PC-3 (cell line): ENCODE data around the gene DLGAP1. TPM values are rescaled to one million over a fixed set of nuclear protein-coding genes. Genes with fewer than 3 reads are reported as not detected.

Source experiments
- ATAC-seq: fragments of 200-7000 bp; cut with Tn5 transposase; 2 replicates; pipeline ENCODE4 v1.9.1; 2020; ENCODE audit warnings: mild to moderate bottlenecking, moderate library complexity
- BruUV-seq: library from RNA; stranded (reverse); fragments of 400-500 nt; replicated peaks from 2 replicates; lab custom pipeline; 2021; lab: Mats Ljungman, UMichigan
- CTCF ChIA-PET: fragments of 300-600 bp; sonication (Branson Sonifier 250); formaldehyde crosslinking; loops from one replicate; lab custom pipeline; 2022; ENCODE audit warnings: antibody characterized with exemption; lab: Charles Lee
- POLR2A ChIA-PET: fragments of 300-600 bp; sonication (Branson Sonifier 250); formaldehyde crosslinking; loops from one replicate; lab custom pipeline; 2022; ENCODE audit warnings: antibody characterized with exemption; ENCODE audit not compliant: unreplicated experiment; lab: Charles Lee
- DNase-seq: peaks from one replicate; pipeline ENCODE4 v3.0.0-alpha.2; 2015
- H2AFZ ChIP-seq: fragments of 300-600 bp; sonication (generic); 2 replicates; pipeline ENCODE4 v1.6.0; 2016; ENCODE audit warnings: antibody characterized with exemption, low read length
- H3F3A ChIP-seq: fragments of 300-600 bp; sonication (generic); one replicate; pipeline ENCODE4 v1.6.0; 2017; ENCODE audit warnings: antibody characterized with exemption, low read length, control low read depth, mild to moderate bottlenecking; ENCODE audit not compliant: unreplicated experiment
- H3K27ac ChIP-seq: fragments of 300-600 bp; sonication (generic); 2 replicates; pipeline ENCODE4 v1.5.1; 2016; ENCODE audit warnings: mild to moderate bottlenecking, low read length
- H3K27me3 ChIP-seq: fragments of 300-600 bp; sonication (generic); 2 replicates; pipeline ENCODE4 v1.6.1; 2016; ENCODE audit warnings: low read length, mixed read lengths
- H3K36me3 ChIP-seq: fragments of 300-600 bp; sonication (generic); 2 replicates; pipeline ENCODE4 v1.6.1; 2016; ENCODE audit warnings: low read depth, mixed run types, low read length, mixed read lengths
- H3K4me1 ChIP-seq: fragments of 300-600 bp; sonication (generic); 2 replicates; pipeline ENCODE4 v1.5.1; 2016; ENCODE audit warnings: low read length; ENCODE audit not compliant: insufficient read depth
- H3K4me2 ChIP-seq: fragments of 300-600 bp; sonication (generic); 2 replicates; pipeline ENCODE4 v1.6.0; 2016; ENCODE audit warnings: low read length
- H3K4me3 ChIP-seq: fragments of 300-600 bp; sonication (generic); 2 replicates; pipeline ENCODE4 v1.5.1; 2016; ENCODE audit warnings: mild to moderate bottlenecking, low read length, mixed read lengths
- H3K79me2 ChIP-seq: fragments of 300-600 bp; sonication (generic); 2 replicates; pipeline ENCODE4 v1.6.1; 2017; ENCODE audit warnings: low read length, mixed read lengths
- H3K9ac ChIP-seq: fragments of 300-600 bp; sonication (generic); 2 replicates; pipeline ENCODE4 v1.6.0; 2016; ENCODE audit warnings: mild to moderate bottlenecking, low read length
- H3K9me2 ChIP-seq: fragments of 300-600 bp; sonication (generic); replicated peaks from 2 replicates; pipeline ENCODE4 v1.6.1; 2016; ENCODE audit warnings: mixed run types, low read length, mixed read lengths
- H3K9me3 ChIP-seq: fragments of 300-600 bp; sonication (generic); 2 replicates; pipeline ENCODE4 v1.6.1; 2016; ENCODE audit warnings: low read length, mixed read lengths
- H4K20me1 ChIP-seq: fragments of 300-600 bp; sonication (generic); 2 replicates; pipeline ENCODE4 v1.6.1; 2016; ENCODE audit warnings: low read length, mixed read lengths
- EZH2 ChIP-seq: fragments of 300-600 bp; sonication (generic); IDR thresholded peaks from one replicate; pipeline ENCODE4 v1.6.1; 2017; ENCODE audit warnings: antibody characterized with exemption, mild to moderate bottlenecking, low read length; ENCODE audit not compliant: unreplicated experiment
- EZH2phosphoT487 ChIP-seq: fragments of 300-600 bp; sonication (generic); IDR thresholded peaks from 2 replicates; pipeline ENCODE4 v1.6.1; 2018; ENCODE audit warnings: mild to moderate bottlenecking, antibody characterized with exemption, low read length, borderline replicate concordance
- intact Hi-C: fragments of 100-400 bp; cut with micrococcal nuclease; formaldehyde crosslinking; loops from 2 replicates; pipeline ENCODE4 v1.9.0; 2023
- total RNA-seq: library from RNA; depleted of rRNA; stranded (reverse); fragments of >200 nt; gene quantifications from 2 replicates; pipeline ENCODE4 v1.2.3, GENCODE V29; 2014
- TF ChIP-seq, protein P1 (sequence below): fragments of 300-600 bp; sonication (generic); conservative IDR thresholded peaks from 2 replicates; pipeline ENCODE4 v1.5.1; 2017; ENCODE audit warnings: antibody characterized with exemption, low read depth, mild to moderate bottlenecking, low read length

DLGAP1 gene
- total RNA-seq, 1 experiment from 2014 or later, result not detected

DNA sequence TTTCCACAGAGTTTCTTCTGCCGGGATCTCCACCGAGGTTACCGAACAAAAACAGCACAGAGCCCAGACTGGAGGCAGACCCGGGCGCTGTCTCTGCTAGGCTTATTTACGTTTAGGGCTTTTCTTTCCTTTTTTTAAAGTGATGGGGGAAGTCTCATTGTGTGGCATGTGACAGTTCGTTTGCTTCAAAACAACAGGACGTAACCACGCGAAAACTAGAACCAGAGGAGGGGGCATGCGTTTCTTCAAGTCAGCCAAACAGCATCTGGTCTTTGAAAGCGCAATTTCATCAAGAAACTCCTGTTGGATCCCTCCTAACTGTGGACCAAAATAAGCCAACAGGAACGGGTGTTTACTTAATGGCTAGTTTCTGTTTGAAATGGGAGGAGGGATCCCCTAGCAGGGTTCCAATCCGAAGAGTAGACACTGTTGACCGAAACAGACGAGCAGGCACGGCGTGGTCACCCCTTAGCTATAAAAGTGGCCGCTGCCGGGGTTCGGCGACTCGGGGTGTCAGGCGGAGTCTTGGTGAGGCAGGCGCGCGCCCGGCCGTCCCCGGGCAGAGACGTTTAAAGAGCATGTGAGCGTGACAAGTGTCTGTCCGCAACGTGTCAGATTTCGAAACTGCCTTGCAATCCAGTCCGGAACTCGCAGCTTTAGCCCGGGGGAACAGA, 1006.1 kb downstream of the DLGAP1 start:
- Histone ChIP-seq H3K4me1 (peaks cover 19% of the 10 kb centered on the region), H3K79me2 (peaks cover 51% of the 10 kb centered on the region), H3K27me3 (no peaks in the 10 kb centered on the region), H3F3A (peaks cover 6% of the 10 kb centered on the region), H2AFZ (peak overlapping the region; percentile 40; the same call in 1 of the 2 replicates), H3K27ac (peak overlapping the region; percentile 95), H3K4me3 (peak overlapping the region; percentile 96), H3K4me2 (peak overlapping the region; percentile 84), H3K36me3 (no peaks in the 10 kb centered on the region), H3K9me2 (no peaks in the 10 kb centered on the region), H3K9ac (peak overlapping the region; percentile 97), H4K20me1 (peaks cover 19% of the 10 kb centered on the region), H3K9me3 (no peaks in the 10 kb centered on the region)
- intact Hi-C loops, result loop anchor here (1.0 to 2.0 kb wide), 3 partner anchors 145 to 192 kb away; no protein-coding TSS in a partner anchor
- ChIA-PET CTCF (interaction anchor here (2.1 kb wide), 1 partner anchor 146 kb away, joined by 14 read pairs; no protein-coding TSS in a partner anchor), POLR2A (interaction anchor here (0.5 to 2.1 kb wide), 13 partner anchors 10 to 336 kb away, joined by 3 to 47 read pairs (median 5); no protein-coding TSS in a partner anchor)
- DNase-seq (peak; percentile 92), ATAC-seq (peak; percentile 14)
- BruUV-seq, result TSS peak; percentile 63
- TF ChIP-seq EZH2 (no peak), EZH2phosphoT487 (no peak)
- TF ChIP-seq, protein P1, sequence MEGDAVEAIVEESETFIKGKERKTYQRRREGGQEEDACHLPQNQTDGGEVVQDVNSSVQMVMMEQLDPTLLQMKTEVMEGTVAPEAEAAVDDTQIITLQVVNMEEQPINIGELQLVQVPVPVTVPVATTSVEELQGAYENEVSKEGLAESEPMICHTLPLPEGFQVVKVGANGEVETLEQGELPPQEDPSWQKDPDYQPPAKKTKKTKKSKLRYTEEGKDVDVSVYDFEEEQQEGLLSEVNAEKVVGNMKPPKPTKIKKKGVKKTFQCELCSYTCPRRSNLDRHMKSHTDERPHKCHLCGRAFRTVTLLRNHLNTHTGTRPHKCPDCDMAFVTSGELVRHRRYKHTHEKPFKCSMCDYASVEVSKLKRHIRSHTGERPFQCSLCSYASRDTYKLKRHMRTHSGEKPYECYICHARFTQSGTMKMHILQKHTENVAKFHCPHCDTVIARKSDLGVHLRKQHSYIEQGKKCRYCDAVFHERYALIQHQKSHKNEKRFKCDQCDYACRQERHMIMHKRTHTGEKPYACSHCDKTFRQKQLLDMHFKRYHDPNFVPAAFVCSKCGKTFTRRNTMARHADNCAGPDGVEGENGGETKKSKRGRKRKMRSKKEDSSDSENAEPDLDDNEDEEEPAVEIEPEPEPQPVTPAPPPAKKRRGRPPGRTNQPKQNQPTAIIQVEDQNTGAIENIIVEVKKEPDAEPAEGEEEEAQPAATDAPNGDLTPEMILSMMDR, result no peak

DNA sequence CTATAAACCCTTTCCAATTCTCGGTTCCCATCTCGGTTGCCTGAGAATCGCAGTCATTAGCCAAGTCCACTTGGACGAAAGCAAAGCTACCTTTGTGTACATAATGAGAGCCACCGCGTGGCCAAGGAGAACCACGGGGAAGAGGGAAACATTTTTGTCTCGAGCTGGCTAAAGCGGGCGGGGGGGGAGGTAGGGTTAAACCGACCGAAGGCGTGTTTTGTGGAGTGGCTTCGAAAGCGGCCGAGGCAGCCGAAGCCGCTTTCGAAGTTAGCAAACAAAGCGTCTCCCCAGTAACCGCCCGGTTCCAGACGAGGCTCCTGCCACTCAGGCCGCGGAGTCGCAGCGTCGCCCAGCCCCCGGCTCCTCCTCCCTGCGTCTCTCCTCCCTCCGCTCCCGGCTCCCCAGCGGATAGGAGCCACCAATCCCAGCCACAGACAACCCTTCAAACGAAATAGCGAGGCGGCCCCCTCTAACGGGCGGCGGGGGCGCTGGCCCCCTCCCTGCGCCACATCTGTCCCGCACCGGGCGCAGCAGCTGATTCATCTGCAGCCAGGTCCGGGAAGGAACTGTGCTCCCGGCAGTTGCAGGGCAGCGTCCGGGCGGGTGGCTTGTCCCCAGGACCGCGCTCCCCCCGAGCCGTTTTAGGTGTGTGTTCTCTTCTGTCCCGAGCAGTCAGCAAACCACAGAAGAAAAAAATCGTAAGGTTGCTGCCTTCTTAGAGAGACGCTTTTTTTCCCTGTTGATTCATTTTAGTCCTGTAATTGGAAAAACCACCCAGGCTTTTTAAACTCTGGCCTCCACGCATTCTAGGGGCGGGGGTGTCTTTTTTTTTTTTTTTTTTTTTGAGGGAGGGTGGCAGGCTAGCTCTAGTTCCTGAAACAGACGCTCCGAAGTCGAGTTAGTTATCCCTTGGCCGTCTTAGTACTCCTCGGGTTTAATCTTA, 1006.9 kb downstream of the DLGAP1 start:
- Histone ChIP-seq H3K27ac (peak overlapping the region; percentile 95), H3K79me2 (peaks cover 43% of the 10 kb centered on the region), H4K20me1 (peaks cover 18% of the 10 kb centered on the region), H3K36me3 (no peaks in the 10 kb centered on the region), H3K9ac (peak overlapping the region; percentile 97), H2AFZ (peak overlapping the region; percentile 69), H3K4me3 (peak overlapping the region; percentile 96), H3K4me1 (peaks cover 19% of the 10 kb centered on the region), H3K4me2 (peak overlapping the region; percentile 84), H3F3A (no peaks in the 10 kb centered on the region), H3K9me2 (no peaks in the 10 kb centered on the region), H3K27me3 (no peaks in the 10 kb centered on the region), H3K9me3 (no peaks in the 10 kb centered on the region)
- TF ChIP-seq EZH2phosphoT487, result no peak
- TF ChIP-seq, protein P1, result peak; percentile 45
- no TSS peak for BruUV-seq
- intact Hi-C loops, result loop anchor here (1.0 to 2.0 kb wide), 4 partner anchors 39 to 191 kb away; no protein-coding TSS in a partner anchor
- ChIA-PET POLR2A (interaction anchor here (0.5 to 2.1 kb wide), 17 partner anchors 8 to 537 kb away, joined by 3 to 47 read pairs (median 7); no protein-coding TSS in a partner anchor), CTCF (interaction anchor here (0.6 to 2.1 kb wide), 7 partner anchors 127 to 700 kb away, joined by 5 to 14 read pairs (median 6); no protein-coding TSS in a partner anchor)
- peak; percentile 69 for ATAC-seq
- peak; percentile 97 for DNase-seq
